ENCODE results near the gene AGAP1.

- no peak for TF ChIP-seq CTCF (IDR thresholded peaks at IDR 0.05)
- TF ChIP-seq POLR2AphosphoS5 (IDR thresholded peaks at IDR 0.05): no peak
- TF ChIP-seq POLR2A (IDR thresholded peaks at IDR 0.05): no peak
- TF ChIP-seq EP300 (IDR thresholded peaks at IDR 0.05): no peak
Measured at GRCh38 chr2:235533198-235533597, 39.4 kb downstream of the AGAP1 start.

Data from sigmoid colon (tissue), 4 donors.